Measurements from ENCODE around the gene CGB2.

The CGB2 gene

DNA sequence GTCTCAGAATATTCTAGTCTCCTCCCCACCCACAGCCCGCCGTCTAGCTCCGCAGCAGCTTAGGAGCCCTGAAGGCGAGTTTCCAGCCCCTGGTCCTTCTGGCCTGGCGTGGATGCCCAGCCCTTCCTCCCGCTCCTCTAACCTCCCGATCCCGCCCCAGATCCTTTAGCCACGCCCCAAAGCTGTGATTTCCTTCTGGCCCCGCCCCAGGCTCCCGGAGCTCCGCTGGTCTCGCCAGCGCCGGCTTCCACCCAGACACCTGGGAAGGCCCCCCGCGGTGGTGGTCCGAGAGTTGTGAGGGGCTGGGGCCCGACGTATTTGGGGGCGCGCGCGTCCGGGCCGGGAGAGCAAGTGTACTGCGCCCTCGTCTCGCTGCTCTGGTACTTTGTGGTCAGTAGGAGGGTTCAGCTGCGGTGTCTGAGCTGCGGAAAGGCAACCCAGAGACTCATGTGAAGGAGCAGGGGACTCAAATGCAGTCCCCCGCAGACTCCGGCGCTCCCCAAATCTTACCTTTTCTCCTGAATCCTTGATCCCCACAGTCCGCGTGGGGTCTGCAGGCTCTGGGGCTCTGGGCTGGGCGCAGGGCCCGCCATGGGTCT lies 26.0 kb downstream of the CGB2 start, which contains the start of gene CGB7:
Gene CGB7, minus strand, starts transcription at position 114 of the 599 bp plus-strand sequence. CDS start 2,374 bp downstream, outside the sequence.
- POLR2A ChIA-PET (ENCODE audit: low non-redundant PET) = interaction anchor here (0.5 to 0.6 kb wide), 3 partner anchors 64 to 292 kb away, joined by 3 to 11 read pairs (median 7); partner anchors contain the start of gene RUVBL2
- DNase-seq (ENCODE audit: low spot score) = peak; percentile 83
- CTCF ChIA-PET = interaction anchor here (0.6 kb wide), 1 partner anchor 50 kb away, joined by 4 read pairs; no protein-coding TSS in a partner anchor
- peak within 1 kb of the TSS; percentile 78 for H3K27ac ChIP-seq
- TF ChIP-seq, protein P1, sequence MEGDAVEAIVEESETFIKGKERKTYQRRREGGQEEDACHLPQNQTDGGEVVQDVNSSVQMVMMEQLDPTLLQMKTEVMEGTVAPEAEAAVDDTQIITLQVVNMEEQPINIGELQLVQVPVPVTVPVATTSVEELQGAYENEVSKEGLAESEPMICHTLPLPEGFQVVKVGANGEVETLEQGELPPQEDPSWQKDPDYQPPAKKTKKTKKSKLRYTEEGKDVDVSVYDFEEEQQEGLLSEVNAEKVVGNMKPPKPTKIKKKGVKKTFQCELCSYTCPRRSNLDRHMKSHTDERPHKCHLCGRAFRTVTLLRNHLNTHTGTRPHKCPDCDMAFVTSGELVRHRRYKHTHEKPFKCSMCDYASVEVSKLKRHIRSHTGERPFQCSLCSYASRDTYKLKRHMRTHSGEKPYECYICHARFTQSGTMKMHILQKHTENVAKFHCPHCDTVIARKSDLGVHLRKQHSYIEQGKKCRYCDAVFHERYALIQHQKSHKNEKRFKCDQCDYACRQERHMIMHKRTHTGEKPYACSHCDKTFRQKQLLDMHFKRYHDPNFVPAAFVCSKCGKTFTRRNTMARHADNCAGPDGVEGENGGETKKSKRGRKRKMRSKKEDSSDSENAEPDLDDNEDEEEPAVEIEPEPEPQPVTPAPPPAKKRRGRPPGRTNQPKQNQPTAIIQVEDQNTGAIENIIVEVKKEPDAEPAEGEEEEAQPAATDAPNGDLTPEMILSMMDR (conservative IDR thresholded peaks at IDR 0.05; ENCODE audit: low read depth) = no peak

DNA sequence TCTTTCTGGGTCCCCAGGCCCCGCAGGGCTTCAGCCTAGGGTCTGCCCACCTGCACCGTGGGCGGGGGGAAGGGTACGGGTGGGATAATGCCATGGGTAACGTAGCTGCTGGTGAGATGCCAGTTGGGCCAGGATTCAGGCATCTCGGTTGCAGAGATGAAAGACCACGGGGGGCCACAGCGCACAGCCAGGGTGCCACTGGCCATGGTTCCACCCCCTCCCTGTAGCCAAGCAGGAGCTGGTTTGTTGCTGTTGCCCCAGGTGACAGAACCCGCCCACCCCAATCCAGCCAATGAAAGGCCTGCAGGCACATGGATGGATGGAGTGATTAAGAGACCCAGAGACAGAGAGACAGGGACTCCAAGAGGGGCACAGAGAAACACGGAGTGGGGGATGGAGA lies 26.9 kb downstream of the CGB2 start:
- H3K27ac ChIP-seq = no peak overlapping the region
- TF ChIP-seq, protein P1 (conservative IDR thresholded peaks at IDR 0.05; ENCODE audit: low read depth) = no peak
- CTCF ChIA-PET = interaction anchor here (0.6 to 0.8 kb wide), 2 partner anchors 14 to 51 kb away, joined by 3 to 4 read pairs; partner anchors contain the start of gene KCNA7
- POLR2A ChIA-PET (ENCODE audit: low non-redundant PET) = interaction anchor here (0.7 kb wide), 1 partner anchor 12 kb away, joined by 4 read pairs; no protein-coding TSS in a partner anchor
- DNase-seq (ENCODE audit: low spot score) = no peak

DNA sequence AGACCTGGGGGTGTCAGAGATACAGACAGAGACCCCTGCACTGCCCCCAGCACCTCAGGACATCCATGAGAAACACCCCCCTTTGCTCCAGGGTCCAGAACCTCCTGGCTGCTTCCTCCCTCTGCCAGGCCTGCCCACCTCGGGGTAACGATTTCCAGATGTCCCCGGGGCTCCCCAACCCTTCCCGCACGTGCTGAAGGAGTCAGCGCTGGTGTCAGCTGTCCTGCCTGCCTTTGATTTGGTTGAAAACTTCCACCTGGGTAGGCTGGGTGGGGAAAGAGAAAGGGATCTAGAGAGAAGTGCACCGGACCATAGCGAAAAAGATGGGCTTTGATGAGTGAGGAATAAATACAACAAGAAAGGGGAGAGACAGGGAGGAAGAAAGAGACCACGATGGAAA lies 27.4 kb downstream of the CGB2 start:
- DNase-seq (ENCODE audit: low spot score) = no peak
- POLR2A ChIA-PET (ENCODE audit: low non-redundant PET) = no interaction called here
- TF ChIP-seq, protein P1 (conservative IDR thresholded peaks at IDR 0.05; ENCODE audit: low read depth) = no peak
- CTCF ChIA-PET = interaction anchor here (0.8 kb wide), 1 partner anchor 14 kb away, joined by 3 read pairs; the partner anchor contains the start of gene KCNA7
- peak overlapping the region; percentile 28; the same call in 1 of the 2 replicates for H3K27ac ChIP-seq

DNA sequence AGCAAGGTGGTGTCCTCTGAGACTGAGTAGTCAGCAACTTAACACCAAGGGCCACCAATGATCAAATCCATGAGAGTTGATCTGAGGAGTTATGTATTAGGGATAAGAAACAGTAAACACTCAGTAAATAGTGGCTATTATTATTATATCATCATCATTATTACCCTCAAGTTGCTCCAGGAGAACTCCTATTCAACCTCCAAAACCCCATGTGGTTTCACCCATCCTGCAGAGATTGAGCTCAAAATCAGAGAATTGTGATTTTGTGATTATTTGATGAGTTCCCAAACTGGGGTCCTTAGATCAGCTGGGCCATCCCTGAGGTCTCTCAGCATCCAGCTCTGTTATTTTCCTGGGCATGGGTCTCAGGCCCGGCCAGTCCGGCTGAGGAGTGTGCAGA lies 29.3 kb downstream of the CGB2 start:
- DNase-seq (ENCODE audit: low spot score) = no peak
- ChIA-PET CTCF (no interaction called here), POLR2A (ENCODE audit: low non-redundant PET) (no interaction called here)
- TF ChIP-seq, protein P1 (conservative IDR thresholded peaks at IDR 0.05; ENCODE audit: low read depth) = no peak
- H3K27ac ChIP-seq = no peak overlapping the region

DNA sequence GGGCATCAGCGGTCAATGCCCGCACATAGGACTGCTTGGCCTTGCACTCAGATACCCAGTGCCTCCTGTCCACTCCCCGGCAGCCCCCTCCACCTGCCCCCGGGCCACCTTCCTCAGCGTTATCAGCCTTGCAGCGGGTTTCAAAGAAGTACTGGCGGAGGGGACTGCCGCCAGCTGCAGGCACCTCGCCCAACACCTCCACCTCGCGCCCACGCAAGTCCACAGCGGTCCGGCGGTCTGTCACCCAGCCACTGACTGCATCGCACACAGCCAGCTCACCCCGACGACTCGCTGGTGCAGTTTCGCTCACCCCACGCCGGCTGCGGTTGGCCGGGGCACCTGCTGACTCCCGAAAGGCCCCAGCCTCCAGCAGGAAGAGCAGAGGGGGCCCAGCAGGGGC lies 29.8 kb downstream of the CGB2 start:
- ChIA-PET POLR2A (ENCODE audit: low non-redundant PET) (no interaction called here), CTCF (no interaction called here)
- TF ChIP-seq, protein P1 (conservative IDR thresholded peaks at IDR 0.05; ENCODE audit: low read depth) = no peak
- peak overlapping the region; percentile 96 for H3K27ac ChIP-seq
- no peak for DNase-seq (ENCODE audit: low spot score)

DNA sequence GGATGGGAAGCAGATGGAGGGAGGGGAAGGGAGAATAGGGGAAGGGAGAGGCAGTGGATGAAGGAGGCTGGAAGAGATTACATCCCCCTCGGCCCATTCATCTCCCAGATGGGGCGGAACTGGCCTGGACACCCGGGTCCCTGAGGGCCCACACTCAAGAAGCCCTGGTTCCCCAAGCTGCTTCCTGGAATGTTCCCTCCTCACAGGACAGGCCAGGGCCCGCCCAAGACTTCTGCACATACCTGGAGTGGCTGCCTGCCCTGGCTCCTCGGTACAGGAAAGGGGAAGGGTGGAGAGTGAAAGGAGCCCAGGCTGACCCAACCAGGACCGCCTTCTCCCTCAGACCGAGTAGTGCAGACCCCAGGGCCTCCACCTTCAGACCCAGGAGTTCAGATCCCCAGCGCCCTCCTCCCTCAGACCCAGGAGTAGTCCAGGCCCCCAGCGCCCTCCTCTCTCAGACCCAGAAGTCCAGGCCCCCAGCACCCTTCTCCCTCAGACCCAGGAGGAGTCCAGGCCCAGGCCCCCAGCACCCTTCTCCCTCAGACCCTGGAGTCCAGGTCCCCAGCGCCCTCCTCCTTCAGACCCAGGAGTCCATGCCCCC lies 32.4 kb downstream of the CGB2 start:
- ChIA-PET CTCF (interaction anchor here (0.5 to 0.6 kb wide), 2 partner anchors 64 to 100 kb away, joined by 3 to 4 read pairs; no protein-coding TSS in a partner anchor), POLR2A (ENCODE audit: low non-redundant PET) (interaction anchor here (1.4 kb wide), 1 partner anchor 71 kb away, joined by 3 read pairs; the partner anchor contains the start of genes GYS1 and RUVBL2)
- peak overlapping the region; percentile 96 for H3K27ac ChIP-seq
- TF ChIP-seq, protein P1 (conservative IDR thresholded peaks at IDR 0.05; ENCODE audit: low read depth) = no peak
- peak; percentile 80 for DNase-seq (ENCODE audit: low spot score)

All from RWPE1 (cell line).